A549 (cell line): ENCODE data around the gene THEMIS.

Experiments
- HDAC2 ChIP-seq: fragments of 200-600 bp; sonication (generic); IDR thresholded peaks from 2 replicates; pipeline ENCODE4 v1.6.1; 2016
- POLR2A ChIP-seq: IDR thresholded peaks from 2 replicates; pipeline ENCODE4 v1.6.1; 2012; ENCODE audit warnings: mild to moderate bottlenecking, low read length
- SREBF2 ChIP-seq: fragments of 450-650 bp; IDR thresholded peaks from 2 replicates; pipeline ENCODE4 v1.6.1; 2014; ENCODE audit warnings: mild to moderate bottlenecking, moderate library complexity
- ZC3H11A ChIP-seq: fragments of 450-650 bp; IDR thresholded peaks from 2 replicates; pipeline ENCODE4 v1.6.1; 2014; ENCODE audit warnings: antibody characterized with exemption, mild to moderate bottlenecking
- TF ChIP-seq, protein P1 (sequence below): fragments of >200 bp; sonication (Bioruptor Twin); formaldehyde crosslinking; IDR thresholded peaks from 3 replicates; pipeline ENCODE4 v1.5.1; 2016
- TF ChIP-seq, protein P2 (sequence below): IDR thresholded peaks from 2 replicates; pipeline ENCODE4 v1.6.1; 2012
- TF ChIP-seq, protein P3 (sequence below): fragments of 450-650 bp; IDR thresholded peaks from 2 replicates; pipeline ENCODE4 v1.6.1; 2014; ENCODE audit warnings: antibody characterized with exemption

DNA sequence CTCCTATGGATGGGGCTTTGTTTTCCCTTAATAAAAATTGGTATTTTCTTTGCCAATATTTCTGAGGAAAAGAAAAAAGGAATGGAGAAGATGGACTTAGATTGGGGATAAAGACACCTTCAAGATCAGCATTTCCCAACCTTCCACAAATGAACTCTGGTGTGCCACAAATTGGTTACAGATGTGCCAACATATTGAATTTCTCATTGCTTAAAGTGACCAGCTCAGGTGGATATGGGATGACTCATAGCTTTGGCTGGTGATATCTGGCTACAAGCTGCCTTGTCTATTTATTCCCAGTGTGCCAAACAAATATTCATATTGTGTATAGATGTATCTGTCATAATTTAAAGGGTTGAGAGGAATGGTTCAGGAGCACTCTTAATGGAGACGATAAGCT lies 32.5 kb downstream of the THEMIS start:
- TF ChIP-seq, protein P1, sequence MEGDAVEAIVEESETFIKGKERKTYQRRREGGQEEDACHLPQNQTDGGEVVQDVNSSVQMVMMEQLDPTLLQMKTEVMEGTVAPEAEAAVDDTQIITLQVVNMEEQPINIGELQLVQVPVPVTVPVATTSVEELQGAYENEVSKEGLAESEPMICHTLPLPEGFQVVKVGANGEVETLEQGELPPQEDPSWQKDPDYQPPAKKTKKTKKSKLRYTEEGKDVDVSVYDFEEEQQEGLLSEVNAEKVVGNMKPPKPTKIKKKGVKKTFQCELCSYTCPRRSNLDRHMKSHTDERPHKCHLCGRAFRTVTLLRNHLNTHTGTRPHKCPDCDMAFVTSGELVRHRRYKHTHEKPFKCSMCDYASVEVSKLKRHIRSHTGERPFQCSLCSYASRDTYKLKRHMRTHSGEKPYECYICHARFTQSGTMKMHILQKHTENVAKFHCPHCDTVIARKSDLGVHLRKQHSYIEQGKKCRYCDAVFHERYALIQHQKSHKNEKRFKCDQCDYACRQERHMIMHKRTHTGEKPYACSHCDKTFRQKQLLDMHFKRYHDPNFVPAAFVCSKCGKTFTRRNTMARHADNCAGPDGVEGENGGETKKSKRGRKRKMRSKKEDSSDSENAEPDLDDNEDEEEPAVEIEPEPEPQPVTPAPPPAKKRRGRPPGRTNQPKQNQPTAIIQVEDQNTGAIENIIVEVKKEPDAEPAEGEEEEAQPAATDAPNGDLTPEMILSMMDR = no peak
- TF ChIP-seq POLR2A (no peak), SREBF2 (no peak), HDAC2 (no peak), ZC3H11A (no peak)
- TF ChIP-seq, protein P2, sequence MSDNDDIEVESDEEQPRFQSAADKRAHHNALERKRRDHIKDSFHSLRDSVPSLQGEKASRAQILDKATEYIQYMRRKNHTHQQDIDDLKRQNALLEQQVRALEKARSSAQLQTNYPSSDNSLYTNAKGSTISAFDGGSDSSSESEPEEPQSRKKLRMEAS = no peak
- TF ChIP-seq, protein P3, sequence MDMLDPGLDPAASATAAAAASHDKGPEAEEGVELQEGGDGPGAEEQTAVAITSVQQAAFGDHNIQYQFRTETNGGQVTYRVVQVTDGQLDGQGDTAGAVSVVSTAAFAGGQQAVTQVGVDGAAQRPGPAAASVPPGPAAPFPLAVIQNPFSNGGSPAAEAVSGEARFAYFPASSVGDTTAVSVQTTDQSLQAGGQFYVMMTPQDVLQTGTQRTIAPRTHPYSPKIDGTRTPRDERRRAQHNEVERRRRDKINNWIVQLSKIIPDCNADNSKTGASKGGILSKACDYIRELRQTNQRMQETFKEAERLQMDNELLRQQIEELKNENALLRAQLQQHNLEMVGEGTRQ = no peak
